NK-92 treated with Interleukin-12 subunit alpha and Interleukin-12 subunit beta, amount 100 ng/mL, for 24 hours (cell line): Measurements from ENCODE around the gene LRRK1.

Experiments used
- DNase-seq: peaks from one replicate; lab custom pipeline; 2025; lab: John Stamatoyannopoulos, UW

LRRK1 gene

GRCh38 chr15:100972975-100973350 is 53.8 kb downstream of the LRRK1 start:
- DNase-seq, result no peak

- DNase-seq, result no peak
Measured at GRCh38 chr15:100973351-100974111, 54.4 kb downstream of the LRRK1 start.

- no peak for DNase-seq
Measured at GRCh38 chr15:100975043-100975442, 55.9 kb downstream of the LRRK1 start.

GRCh38 chr15:100980410-100981046 is 61.4 kb downstream of the LRRK1 start:
- DNase-seq, result no peak

GRCh38 chr15:100981086-100981485 is 61.9 kb downstream of the LRRK1 start:
- no peak for DNase-seq

GRCh38 chr15:100983221-100983620 is 64.1 kb downstream of the LRRK1 start:
- DNase-seq, result no peak

- DNase-seq, result no peak
Measured at GRCh38 chr15:100985401-100985800, 66.2 kb downstream of the LRRK1 start.

GRCh38 chr15:100986158-100986896 is 67.2 kb downstream of the LRRK1 start:
- DNase-seq, result no peak

GRCh38 chr15:100987143-100987542 is 68.0 kb downstream of the LRRK1 start:
- no peak for DNase-seq

- DNase-seq, result no peak
Measured at GRCh38 chr15:100988297-100988696, 69.1 kb downstream of the LRRK1 start.

GRCh38 chr15:100988857-100989256 is 69.7 kb downstream of the LRRK1 start:
- no peak for DNase-seq

- DNase-seq, result no peak
Measured at GRCh38 chr15:100994597-100995446, 75.7 kb downstream of the LRRK1 start.

GRCh38 chr15:100995471-100996430 is 76.6 kb downstream of the LRRK1 start:
- no peak for DNase-seq

GRCh38 chr15:100997442-100997841 is 78.3 kb downstream of the LRRK1 start:
- no peak for DNase-seq

- DNase-seq, result no peak
Measured at GRCh38 chr15:100998630-100999029, 79.5 kb downstream of the LRRK1 start.

- DNase-seq, result no peak
Measured at GRCh38 chr15:100999369-100999768, 80.2 kb downstream of the LRRK1 start.

- no peak for DNase-seq
Measured at GRCh38 chr15:101000271-101000681, 81.1 kb downstream of the LRRK1 start.

GRCh38 chr15:101001056-101001455 is 81.9 kb downstream of the LRRK1 start:
- DNase-seq, result no peak

GRCh38 chr15:101001796-101002195 is 82.6 kb downstream of the LRRK1 start:
- DNase-seq, result no peak

GRCh38 chr15:101003081-101003480 is 83.9 kb downstream of the LRRK1 start:
- DNase-seq, result no peak

- DNase-seq, result no peak
Measured at GRCh38 chr15:101003706-101004105, 84.5 kb downstream of the LRRK1 start.
